NCI-H2081 treated with DMSO at 0.1 percent for 48 hours (cell line): Measurements from ENCODE around the gene CTNNA1.

Experiments used
- DNase-seq: peaks from one replicate; lab custom pipeline; 2025; lab: John Stamatoyannopoulos, UW

The CTNNA1 gene

DNA sequence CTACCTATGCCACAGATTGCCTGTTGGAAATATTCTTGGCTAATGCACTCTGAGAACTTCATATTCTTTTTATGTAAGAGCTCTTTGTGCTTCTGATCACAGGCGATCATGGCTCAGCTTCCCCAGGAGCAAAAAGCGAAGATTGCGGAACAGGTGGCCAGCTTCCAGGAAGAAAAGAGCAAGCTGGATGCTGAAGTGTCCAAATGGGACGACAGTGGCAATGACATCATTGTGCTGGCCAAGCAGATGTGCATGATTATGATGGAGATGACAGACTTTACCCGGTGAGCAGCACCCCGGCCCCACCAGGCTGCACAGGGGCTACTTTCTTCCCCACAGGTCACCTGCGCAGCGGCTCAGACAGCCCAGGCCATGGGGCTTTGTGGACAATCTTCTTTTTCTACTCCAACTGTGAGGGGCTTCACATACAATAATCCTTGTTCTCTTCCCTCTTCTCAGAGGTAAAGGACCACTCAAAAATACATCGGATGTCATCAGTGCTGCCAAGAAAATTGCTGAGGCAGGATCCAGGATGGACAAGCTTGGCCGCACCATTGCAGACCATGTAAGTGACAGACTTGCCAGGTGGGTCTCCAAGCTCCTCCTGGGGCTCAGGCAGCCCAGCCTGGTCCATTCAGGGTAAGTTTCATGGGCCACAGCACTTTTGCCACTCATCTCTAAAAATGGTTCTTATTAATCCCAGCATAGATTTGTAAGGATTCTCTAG is 177.3 kb downstream of the CTNNA1 start:
- no peak for DNase-seq

DNA sequence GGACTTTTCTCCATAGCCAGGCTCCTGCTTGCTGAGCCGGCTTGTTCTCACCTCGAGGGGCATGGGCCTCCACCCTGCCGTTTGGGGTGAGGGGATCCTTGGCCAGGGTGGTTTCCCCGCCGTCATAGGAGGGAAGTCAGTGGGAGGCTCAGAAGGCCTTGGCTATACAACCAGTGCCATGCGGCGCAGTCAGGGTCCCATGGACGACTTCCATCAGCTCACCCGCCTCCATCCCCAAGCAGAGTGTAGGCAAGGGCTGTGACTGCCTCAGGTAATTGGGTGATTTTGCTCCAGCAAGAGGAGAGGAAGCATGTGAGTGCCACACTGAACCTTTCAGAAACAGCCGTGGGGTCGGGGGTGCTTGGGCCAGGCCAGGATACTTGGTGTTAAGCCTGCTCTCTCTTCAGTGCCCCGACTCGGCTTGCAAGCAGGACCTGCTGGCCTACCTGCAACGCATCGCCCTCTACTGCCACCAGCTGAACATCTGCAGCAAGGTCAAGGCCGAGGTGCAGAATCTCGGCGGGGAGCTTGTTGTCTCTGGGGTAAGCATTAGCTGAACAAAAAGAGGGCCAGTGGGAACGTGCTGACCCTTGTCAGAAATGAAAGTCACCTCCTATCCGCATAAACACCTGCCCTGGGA is 179.1 kb downstream of the CTNNA1 start:
- DNase-seq = no peak

GRCh38 chr5:138933522-138934290 is 180.5 kb downstream of the CTNNA1 start:
- DNase-seq = no peak

DNA sequence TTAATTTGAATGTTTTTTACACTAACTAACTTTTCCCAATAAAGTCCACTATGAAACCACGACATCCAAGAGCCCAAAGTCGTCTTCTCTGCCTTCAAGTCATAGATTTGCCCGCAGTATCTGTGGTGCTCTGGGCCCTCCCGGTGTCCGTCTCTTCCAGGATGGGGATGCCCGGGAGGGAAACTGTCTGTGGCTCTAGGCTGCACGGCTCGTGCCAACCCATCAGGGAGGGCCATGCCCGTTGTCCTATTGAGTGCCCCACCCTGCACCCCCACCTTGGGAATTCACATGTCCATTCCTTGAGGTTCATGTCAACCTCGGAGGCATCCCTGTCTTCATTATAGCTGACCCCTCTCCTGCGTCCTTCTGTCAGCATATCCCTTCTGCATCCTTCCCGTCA is 181.7 kb downstream of the CTNNA1 start:
- DNase-seq = no peak

DNA sequence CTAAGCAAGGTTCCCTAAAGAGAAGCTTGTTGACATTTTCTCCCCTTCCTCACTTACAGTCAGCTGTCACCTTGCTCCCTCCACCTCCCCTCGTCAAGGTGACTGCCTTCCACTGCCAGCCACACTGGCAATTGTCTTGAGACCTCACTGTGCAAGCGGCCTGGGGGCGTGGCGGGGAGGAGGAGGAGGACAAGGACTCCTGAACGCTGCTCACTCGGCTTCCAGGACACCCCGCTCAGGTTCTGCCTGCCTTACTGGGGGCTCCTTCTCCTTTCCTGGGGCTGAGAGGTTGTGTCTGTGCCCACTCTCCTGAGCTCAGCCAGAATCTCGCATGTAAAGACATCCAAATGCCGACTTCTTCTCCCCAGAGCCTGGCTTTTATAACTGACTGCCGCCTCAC is 182.2 kb downstream of the CTNNA1 start:
- DNase-seq = no peak

GRCh38 chr5:138936225-138936967 is 183.2 kb downstream of the CTNNA1 start:
- no peak for DNase-seq

- no peak for DNase-seq
Observed at GRCh38 chr5:138936968-138937345, 183.7 kb downstream of the CTNNA1 start.

DNA sequence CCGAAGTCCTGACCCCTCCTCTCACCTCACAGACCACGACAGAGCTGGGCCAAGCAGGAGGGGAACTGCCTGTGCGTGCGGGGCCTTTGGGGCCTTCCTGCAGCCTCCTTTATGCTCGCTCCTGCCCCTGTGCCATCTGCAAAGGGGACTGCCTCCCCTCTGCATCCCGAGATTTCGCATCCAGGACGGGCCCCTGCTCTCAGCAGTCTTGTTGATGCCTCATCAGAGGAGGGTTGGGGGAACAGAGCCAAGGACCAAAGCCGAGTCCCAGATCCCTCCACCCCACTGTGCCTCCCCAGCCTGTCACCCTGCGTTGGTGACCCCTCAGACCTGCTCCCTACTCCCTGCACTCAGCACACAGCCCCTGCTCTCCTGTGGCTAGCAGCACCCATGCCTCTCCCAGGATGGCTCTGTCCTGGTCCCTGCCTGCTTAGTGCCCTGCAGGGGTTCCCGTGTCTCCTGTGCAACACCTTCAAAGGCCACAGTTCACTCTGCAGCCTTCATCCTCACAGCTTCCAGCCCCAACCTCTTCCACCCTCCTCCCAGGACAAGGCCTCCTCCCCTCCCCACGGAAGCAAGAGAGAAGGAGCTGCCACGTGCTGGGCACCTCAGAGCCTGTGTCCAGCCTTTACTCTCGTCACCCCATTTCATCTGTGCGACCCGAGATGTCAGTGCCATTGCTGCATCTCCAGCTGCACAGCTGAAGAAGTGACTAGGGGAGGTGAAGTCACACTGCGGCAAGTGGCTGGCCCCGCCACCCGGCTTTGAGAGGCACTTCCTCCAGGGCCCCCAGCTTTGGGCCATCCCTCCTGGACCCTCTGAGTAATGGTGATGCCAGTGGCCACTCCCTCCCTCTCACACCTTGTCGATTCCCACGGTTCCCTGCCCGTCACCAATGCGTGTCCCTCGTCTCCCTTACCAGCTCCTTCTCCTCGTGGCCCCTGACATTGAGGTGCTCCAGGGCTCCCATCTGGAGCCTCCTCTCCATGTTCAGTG is 184.5 kb downstream of the CTNNA1 start:
- no peak for DNase-seq

DNA sequence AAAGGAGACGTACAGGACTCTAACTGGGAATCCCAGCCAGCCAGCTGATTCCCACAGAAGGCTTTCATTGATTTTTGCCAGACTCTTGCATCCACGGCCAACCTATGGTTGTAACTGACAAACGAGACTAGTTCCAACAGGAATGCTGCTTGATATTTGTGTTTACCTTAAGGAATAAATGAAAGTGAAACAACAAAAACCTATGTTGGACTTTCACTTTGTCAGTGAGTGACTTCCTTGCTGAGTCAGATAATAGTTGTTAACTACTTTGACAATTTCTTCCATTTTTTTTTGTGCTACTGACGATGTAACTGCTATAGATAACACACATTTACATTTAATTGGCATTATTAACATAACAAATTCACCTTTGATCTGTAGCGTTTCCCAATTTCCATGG is 185.3 kb downstream of the CTNNA1 start:
- DNase-seq = no peak

GRCh38 chr5:138942066-138942465 is 188.8 kb downstream of the CTNNA1 start:
- DNase-seq = no peak

DNA sequence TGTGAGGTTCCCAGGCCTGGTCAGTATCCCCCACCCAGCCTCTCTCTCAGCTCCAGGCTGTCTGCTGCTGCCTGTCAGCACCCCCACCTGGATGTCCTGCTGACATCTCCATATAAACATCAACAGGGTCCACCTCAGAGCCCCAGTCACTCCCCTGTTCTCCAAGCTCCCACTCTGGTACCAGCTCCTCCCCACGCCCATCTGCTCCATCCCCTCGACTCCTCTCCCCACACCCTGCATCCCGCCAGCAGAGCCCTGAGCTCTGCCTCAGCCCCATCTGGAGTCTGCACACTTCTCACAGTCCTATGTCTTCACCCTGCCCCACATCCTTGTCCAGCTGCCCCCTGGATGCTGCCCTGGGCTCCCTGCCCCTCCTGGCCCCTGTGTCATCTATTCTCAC is 189.6 kb downstream of the CTNNA1 start:
- no peak for DNase-seq

DNA sequence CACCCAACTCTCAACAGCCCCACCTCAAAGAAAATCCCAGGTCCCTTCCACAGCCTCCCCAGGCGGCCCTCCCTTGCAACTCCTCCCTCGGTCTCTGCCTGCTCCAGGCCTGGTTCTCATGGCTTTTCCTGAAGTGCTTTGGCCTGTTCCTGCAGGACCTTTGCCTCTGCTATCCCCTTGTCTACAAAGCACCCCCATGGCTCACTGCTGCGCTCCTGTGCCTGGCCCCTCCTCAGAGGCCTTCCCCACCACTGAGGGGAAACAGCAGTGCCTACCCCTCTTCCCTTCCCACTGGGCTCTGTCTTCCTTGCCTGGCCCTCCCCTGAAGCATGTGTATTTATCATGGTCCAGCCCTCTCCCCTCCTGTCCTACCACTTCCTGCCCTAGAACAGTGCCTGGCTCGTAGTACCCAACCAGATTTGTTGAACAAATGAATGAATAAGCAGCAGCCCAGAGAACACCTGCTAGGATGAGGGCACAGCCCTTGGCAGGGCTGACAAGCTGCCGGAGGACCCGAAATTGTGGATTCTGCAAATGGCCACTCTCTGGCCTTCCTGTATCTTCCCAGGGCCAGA is 190.5 kb downstream of the CTNNA1 start:
- DNase-seq = no peak

DNA sequence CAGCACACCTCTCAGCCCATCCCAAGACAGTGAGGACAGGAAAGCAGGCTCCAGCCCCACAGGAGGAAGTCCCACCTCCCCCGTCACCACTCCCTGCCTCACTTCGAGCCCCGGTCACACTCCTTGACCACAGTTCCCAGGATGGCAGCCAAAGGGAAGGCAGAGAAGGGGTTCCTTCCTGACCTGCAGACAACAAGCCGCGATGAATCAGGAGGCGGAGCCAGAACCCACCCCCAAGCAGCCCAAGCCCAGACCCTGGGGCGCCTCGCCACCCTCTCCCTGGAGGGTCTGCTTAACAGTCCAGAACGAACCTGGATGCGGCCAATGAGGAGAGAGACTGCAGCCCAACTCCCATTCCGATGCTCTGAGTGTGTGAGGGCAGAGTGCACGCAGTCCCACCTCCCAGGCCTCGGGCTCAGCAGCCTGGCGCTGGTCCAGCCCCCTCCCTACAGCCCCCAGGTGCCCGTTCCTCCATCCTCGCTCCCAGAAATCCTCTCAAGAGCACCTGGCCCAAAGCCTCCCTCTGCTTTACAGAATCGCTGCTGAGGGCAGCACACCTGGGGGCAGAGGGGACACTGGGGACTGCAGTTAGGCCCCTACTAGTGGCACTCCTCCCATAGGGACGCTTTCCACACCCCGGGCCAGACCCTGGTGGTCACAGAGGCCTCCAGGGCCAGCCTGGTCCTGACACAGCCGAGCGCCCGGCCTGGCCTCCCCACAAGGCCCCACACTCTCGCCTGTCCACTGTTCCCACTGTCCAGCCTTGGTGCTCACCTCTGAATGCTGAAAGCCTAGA is 191.5 kb downstream of the CTNNA1 start:
- DNase-seq = no peak

DNA sequence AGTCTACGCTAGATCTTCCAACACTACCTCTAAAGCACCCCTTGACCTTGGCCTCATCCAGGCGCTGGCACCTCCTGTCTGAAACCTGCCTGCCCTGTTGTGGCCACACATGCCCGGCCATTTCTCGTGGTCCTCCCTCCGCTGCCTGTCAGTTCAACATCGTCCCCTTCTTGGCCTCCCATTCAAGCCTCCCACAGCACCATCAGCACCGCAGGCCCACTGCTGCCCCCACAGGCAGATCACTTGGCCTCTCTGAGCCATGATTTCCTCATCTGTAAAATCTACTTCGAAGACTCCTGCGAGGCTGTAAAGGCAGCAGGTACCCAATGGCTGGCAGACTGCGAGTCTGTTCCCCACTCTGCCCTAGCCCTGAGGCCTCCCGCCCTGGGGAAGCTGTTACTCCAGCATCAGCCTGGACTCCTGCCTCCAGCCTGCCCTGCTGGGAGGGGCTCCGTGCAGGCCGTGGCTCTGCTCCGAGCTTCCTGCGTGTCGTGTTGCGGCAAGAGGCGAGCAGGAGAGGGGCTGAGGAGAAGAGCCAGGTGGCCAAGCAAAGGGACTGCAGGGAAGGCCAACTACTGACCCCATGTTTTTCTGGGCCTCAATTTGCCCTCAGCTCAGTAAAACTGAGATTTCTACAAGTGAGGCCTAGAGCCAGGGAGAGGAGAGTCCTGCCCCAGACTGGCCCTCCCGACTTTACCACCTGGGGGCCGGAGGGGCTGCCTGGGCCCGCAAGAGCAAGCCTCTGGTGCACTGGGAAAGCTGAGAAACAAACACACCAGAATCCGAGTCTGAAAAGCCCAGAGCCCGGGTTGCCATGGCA is 192.4 kb downstream of the CTNNA1 start:
- no peak for DNase-seq

DNA sequence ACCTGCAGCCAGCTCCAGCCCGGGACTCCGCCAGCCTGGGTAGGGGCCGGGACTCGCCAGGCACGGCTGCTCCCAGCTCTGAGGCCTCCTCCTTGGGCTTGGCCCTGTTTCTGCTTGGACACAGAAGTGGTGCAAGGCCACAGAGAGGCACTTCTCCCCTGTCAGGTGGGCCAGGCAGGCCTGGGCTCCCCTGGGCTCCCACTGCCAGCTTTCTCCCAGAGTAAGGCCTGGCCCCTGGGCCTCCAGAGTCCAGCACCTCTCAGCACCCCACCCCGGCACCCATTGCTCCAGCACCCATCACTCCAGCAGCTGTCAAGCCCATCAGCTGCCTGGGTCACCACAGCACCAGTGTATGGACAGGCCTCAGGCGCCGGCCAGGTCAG is 193.0 kb downstream of the CTNNA1 start:
- DNase-seq = no peak

DNA sequence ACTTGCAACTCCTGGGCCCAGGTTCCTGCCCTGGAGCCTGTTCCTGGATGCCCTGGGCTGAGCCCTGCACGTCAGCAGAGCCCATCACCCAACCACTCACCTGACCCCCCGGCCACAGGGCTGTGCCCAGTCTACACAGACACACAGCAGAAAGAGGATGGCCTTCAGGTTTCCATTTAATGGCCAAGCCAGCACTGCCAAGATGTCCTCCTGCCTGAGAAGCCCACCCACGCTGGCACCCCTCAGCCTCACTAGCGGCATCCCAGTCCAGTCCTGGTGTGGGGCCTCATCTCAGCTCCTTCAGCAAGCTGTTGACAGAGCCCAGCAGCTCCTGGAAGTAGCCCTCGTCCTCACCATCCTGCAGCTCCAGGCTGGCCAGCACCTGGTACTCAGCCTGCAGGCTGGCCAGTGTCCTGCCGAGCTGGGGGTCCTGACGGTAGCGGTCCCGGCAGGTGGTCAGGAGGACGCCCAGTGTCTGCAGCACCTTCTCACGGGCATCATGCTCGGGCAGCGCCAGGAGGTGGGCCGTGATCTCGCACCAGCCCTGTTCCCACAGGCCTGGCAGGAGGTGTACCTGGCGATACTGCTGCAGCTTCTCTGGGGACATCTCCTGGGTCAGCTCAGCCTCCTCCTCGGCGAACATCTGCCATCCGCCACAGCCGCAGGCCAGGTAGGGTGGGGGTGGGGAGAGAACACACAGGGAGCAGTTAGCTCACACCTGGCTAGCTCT is 193.8 kb downstream of the CTNNA1 start:
- DNase-seq = no peak

- DNase-seq = no peak
Observed at GRCh38 chr5:138947780-138948179, 194.6 kb downstream of the CTNNA1 start.

DNA sequence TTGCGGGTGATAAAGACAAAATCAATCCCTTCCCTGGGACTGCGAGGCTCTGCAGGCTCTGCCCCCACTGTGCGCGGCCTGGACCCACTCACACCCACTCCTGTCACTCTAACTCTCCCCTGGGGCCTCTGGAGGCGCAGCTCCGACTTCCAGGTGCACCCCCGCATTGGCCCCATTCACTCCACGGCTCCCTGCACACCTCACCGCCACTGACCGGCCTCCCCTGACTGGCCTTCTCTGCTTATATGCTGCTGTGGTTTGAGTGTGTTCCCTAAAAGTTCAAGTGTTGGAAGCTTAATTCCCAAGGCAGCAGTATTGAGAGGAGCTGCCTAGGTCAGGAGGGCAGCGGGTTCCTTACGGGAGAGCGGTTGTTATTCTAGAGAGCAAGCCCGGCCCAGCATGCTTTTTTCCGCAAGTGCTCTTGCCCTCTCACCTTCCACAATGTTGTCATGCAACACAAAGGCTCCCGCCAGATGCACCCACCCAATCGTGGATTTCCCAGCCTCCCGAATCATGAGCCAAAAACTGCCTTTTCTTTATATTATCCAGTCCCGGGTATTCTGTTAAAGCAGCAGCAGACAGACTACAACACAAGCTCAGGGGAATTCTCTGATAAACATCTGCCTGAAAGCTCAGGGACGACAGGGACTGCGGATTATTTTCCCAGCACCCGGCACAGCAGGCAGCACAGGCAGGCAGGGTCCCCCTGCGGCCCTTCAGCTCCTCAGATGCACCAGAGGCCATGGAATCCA is 195.4 kb downstream of the CTNNA1 start:
- no peak for DNase-seq
